ENCODE data around the gene FOXJ1. TPM values are rescaled to one million over a fixed set of nuclear protein-coding genes. Genes with fewer than 3 reads are reported as not detected.

FOXJ1 gene
- total and polyA plus RNA-seq, 2 of the 4 experiments (the other 2 are of a cell fraction): 0.05 TPM; not detected in 1

GRCh38 chr17:76102944-76103273, 38.1 kb downstream of the FOXJ1 start (continued):
- TF ChIP-seq CTCF (conservative IDR thresholded peaks at IDR 0.05; ENCODE audit: low read depth, low read length) (no peak), BHLHE40 (IDR thresholded peaks at IDR 0.05; ENCODE audit: low read depth, low read length) (no peak)

GRCh38 chr17:76097716-76098295, 43.2 kb downstream of the FOXJ1 start:
- TF ChIP-seq MAFK (IDR thresholded peaks at IDR 0.05; ENCODE audit: low read depth, low read length) (no peak), USF2 (IDR thresholded peaks at IDR 0.05; ENCODE audit: low read depth, low read length) (no peak), CEBPB (IDR thresholded peaks at IDR 0.05; ENCODE audit: low read depth, low read length) (no peak)
- H3K23ac ChIP-seq (ENCODE audit: low read depth, low read length): no peak overlapping the region
- intact Hi-C loops (cut with micrococcal nuclease) (no loop called here), in situ Hi-C loops (cut with MboI; ENCODE audit: low sequenced_read_pairs) (no loop called here), dilution Hi-C loops (cut with HindIII; ENCODE audit: low sequenced_read_pairs, unreplicated experiment) (no loop called here)
- peaks cover 18 to 35% of the 10 kb centered on the region in 2 experiments for H3K79me1 ChIP-seq (ENCODE audit: low read depth in 1 of 2, low read length in 2 of 2)
- H3K36me3 ChIP-seq (ENCODE audit: control insufficient read depth, insufficient read depth, low read length): peaks cover 48% of the 10 kb centered on the region
- no peak overlapping the region for H2BK5ac ChIP-seq (ENCODE audit: low read depth, low read length, poor library complexity, severe bottlenecking)
- no TSS peak for BruUV-seq (replicated peaks)
- peak overlapping the region; percentile 9 for H2AK9ac ChIP-seq (replicated peaks; ENCODE audit: low read depth, low read length, poor library complexity)
- no peak overlapping the region for H2BK20ac ChIP-seq (ENCODE audit: low read depth, low read length)
- H2AFZ ChIP-seq (replicated peaks; ENCODE audit: low read length, poor library complexity): no peak overlapping the region
- no peak overlapping the region for H3K4ac ChIP-seq (ENCODE audit: low read depth, low read length)
- H2BK120ac ChIP-seq (ENCODE audit: low read depth, low read length): no peak overlapping the region
- CTCF ChIA-PET: no interaction called here
- H3K27me3 ChIP-seq (ENCODE audit: control insufficient read depth, insufficient read depth, low read length): no peaks in the 10 kb centered on the region
- no peak overlapping the region for H2BK15ac ChIP-seq (ENCODE audit: low read depth, low read length)
- no peak overlapping the region for H3K56ac ChIP-seq (ENCODE audit: extremely low read depth, insufficient read depth, low read length)
- no peak overlapping the region for H4K8ac ChIP-seq (ENCODE audit: low read depth in 2 of 2, low read length in 2 of 2)
- no peak overlapping the region for H3K9ac ChIP-seq (ENCODE audit: low read depth, low read length)
- DNase-seq (no peak), ATAC-seq (ENCODE audit: low read depth) (no peak)
- H3K4me2 ChIP-seq (ENCODE audit: low read depth, low read length): no peak overlapping the region
- H3K9me3 ChIP-seq (ENCODE audit: control insufficient read depth, insufficient read depth, low read length): no peaks in the 10 kb centered on the region
- H3K27ac ChIP-seq (ENCODE audit: insufficient read depth, low read length): no peak overlapping the region
- no peak overlapping the region for H2AK5ac ChIP-seq (ENCODE audit: low read depth, low read length)
- 0 out of 2 replicates have a peak, but pooled peaks cover 3% of the 10 kb centered on the region for H3K9me1 ChIP-seq (ENCODE audit: insufficient read depth, low read length)
- no peak overlapping the region for H4K91ac ChIP-seq (ENCODE audit: insufficient read depth, low read depth, low read length)
- peaks cover 2% of the 10 kb centered on the region; the same call in 1 of the 2 replicates for H4K20me1 ChIP-seq (ENCODE audit: insufficient read depth, low read length)
- no peak overlapping the region for H3K18ac ChIP-seq (ENCODE audit: low read depth, low read length)
- H4K5ac ChIP-seq (ENCODE audit: low read depth, low read length): no peak overlapping the region
- no peak overlapping the region for H3K14ac ChIP-seq (replicated peaks; ENCODE audit: low read depth, low read length)
- POLR2A ChIA-PET (ENCODE audit: unreplicated experiment): no interaction called here
- H3K4me3 ChIP-seq (ENCODE audit: insufficient read depth, low read depth, low read length): no peak overlapping the region
- peaks cover 2% of the 10 kb centered on the region; the same call in 1 of the 2 replicates for H3K4me1 ChIP-seq (ENCODE audit: control insufficient read depth, insufficient read depth, low read length)
- 95% methylated on average over 11 of the region's 19 CpGs; no CpG with 5 or more reads in 1 of the 2 experiments for WGBS, 2 experiments (ENCODE audit: extremely low coverage in 2 of 2, insufficient read length in 1 of 2)

Data from IMR-90 (cell line).